Measurements from ENCODE around the gene RRAS2.

RRAS2 gene

GRCh38 chr11:14242187-14242586 lies 116.8 kb downstream of the RRAS2 start:
- no peak overlapping the region for H3K27ac ChIP-seq
- H3K4me3 ChIP-seq, result no peak overlapping the region

GRCh38 chr11:14240951-14241350 lies 118.0 kb downstream of the RRAS2 start:
- Histone ChIP-seq H3K27ac (no peak overlapping the region), H3K4me3 (no peak overlapping the region)

- Histone ChIP-seq H3K27ac (no peak overlapping the region), H3K4me3 (no peak overlapping the region)
Observed at GRCh38 chr11:14240221-14240620, 118.8 kb downstream of the RRAS2 start.

- Histone ChIP-seq H3K27ac (no peak overlapping the region), H3K4me3 (no peak overlapping the region)
Observed at GRCh38 chr11:14237444-14237961, 121.5 kb downstream of the RRAS2 start.

GRCh38 chr11:14235701-14236100 lies 123.3 kb downstream of the RRAS2 start:
- H3K27ac ChIP-seq, result no peak overlapping the region
- H3K4me3 ChIP-seq, result no peak overlapping the region

- H3K27ac ChIP-seq, result no peak overlapping the region
- no peak overlapping the region for H3K4me3 ChIP-seq
Observed at GRCh38 chr11:14234446-14234845, 124.5 kb downstream of the RRAS2 start.

GRCh38 chr11:14232652-14233051 lies 126.3 kb downstream of the RRAS2 start:
- Histone ChIP-seq H3K4me3 (no peak overlapping the region), H3K27ac (no peak overlapping the region)

GRCh38 chr11:14230407-14230806 lies 128.6 kb downstream of the RRAS2 start:
- Histone ChIP-seq H3K27ac (no peak overlapping the region), H3K4me3 (no peak overlapping the region)

GRCh38 chr11:14229472-14229871 lies 129.5 kb downstream of the RRAS2 start:
- H3K27ac ChIP-seq, result no peak overlapping the region

GRCh38 chr11:14228356-14228755 lies 130.6 kb downstream of the RRAS2 start:
- no peak overlapping the region for H3K4me3 ChIP-seq

More at GRCh38 chr11:14229472-14229871, 129.5 kb downstream of the RRAS2 start:
- H3K4me3 ChIP-seq, result no peak overlapping the region

More at GRCh38 chr11:14228356-14228755, 130.6 kb downstream of the RRAS2 start:
- H3K27ac ChIP-seq, result no peak overlapping the region

Data from skin epidermis (tissue), 12 donors.